Measurements from ENCODE around the gene PAFAH2. TPM values are rescaled to one million over a fixed set of nuclear protein-coding genes. Genes with fewer than 3 reads are reported as not detected.

Gene PAFAH2
- total and polyA plus RNA-seq, 2 of the 8 experiments (the other 6 are each of a cell fraction or from before 2014, with no cell fraction given), result 7.7 to 9.3 TPM

GRCh38 chr1:26032656-26033357, 34.9 kb upstream of the PAFAH2 start:
- Histone ChIP-seq H2BK120ac (replicated peaks; ENCODE audit: low read depth, low read length) (no peak overlapping the region), H3K4me2 (ENCODE audit: insufficient read depth in 1 of 2, low read depth in 2 of 2, low read length in 2 of 2) (no peak overlapping the region), H3K18ac (ENCODE audit: extremely low read depth, low read length) (no peak overlapping the region), H2BK15ac (ENCODE audit: low read length) (no peak overlapping the region), H3K27me3 (replicated peaks in 1 of 4; ENCODE audit: control insufficient read depth in 3 of 4, extremely low read depth in 1 of 4, insufficient read depth in 3 of 4, low read length in 3 of 4) (peaks cover 6 to 26% (median 20%) of the 10 kb centered on the region in 4 experiments; a peak in 6 of 7 replicates), H4K5ac (ENCODE audit: insufficient read length, low read depth, low read length) (no peak overlapping the region), H3K79me2 (ENCODE audit: control insufficient read depth in 1 of 2, insufficient read depth in 2 of 2, low read length in 2 of 2) (no peaks in the 10 kb centered on the region), H3K9me3 (ENCODE audit: insufficient read depth in 2 of 2, low read depth in 1 of 2, low read length in 1 of 2) (no peaks in the 10 kb centered on the region), H2BK5ac (ENCODE audit: low read depth, low read length) (no peak overlapping the region), H2AK5ac (ENCODE audit: low read depth, low read length) (no peak overlapping the region), H3K4me1 (replicated peaks in 1 of 4; ENCODE audit: control insufficient read depth in 3 of 4, insufficient read depth in 4 of 4, low read length in 3 of 4) (peaks cover 0 to 8% (median 7%) of the 10 kb centered on the region in 4 experiments; a peak in 5 of 7 replicates), H2AFZ (ENCODE audit: low read length) (no peak overlapping the region), H3K9ac (replicated peaks in 1 of 4; ENCODE audit: extremely low read depth in 1 of 4, low read depth in 3 of 4, low read length in 3 of 4) (no peak overlapping the region), H3K56ac (replicated peaks; ENCODE audit: insufficient read length, low read depth, low read length) (no peak overlapping the region), H3K14ac (ENCODE audit: insufficient read length) (no peak overlapping the region), H2BK12ac (ENCODE audit: low read depth, low read length) (no peak overlapping the region), H3K23ac (ENCODE audit: insufficient read length) (no peak overlapping the region), H3K4me3 (ENCODE audit: extremely low read depth in 1 of 4, insufficient read depth in 2 of 4, low read depth in 3 of 4, low read length in 4 of 4) (no peak overlapping the region), H2BK20ac (ENCODE audit: low read length) (no peak overlapping the region), H4K8ac (ENCODE audit: extremely low read depth, insufficient read depth, low read length) (no peak overlapping the region), H4K91ac (replicated peaks; ENCODE audit: insufficient read length, low read length) (no peak overlapping the region), H3K4ac (replicated peaks; ENCODE audit: insufficient read length, low read depth, low read length) (no peak overlapping the region), H4K20me1 (replicated peaks in 1 of 2; ENCODE audit: control insufficient read depth in 1 of 2, insufficient read depth in 2 of 2, low read length in 2 of 2) (peaks cover 0 to 1% of the 10 kb centered on the region in 2 experiments), H3K27ac (ENCODE audit: low read depth, low read length) (no peak overlapping the region), H3K36me3 (ENCODE audit: control insufficient read depth in 2 of 4, insufficient read depth in 4 of 4, low read length in 3 of 4) (no peaks in the 10 kb centered on the region), H3K23me2 (ENCODE audit: low read depth, low read length) (peaks cover 9% of the 10 kb centered on the region; the same call in 1 of the 2 replicates), H3K79me1 (ENCODE audit: low read depth, low read length) (no peaks in the 10 kb centered on the region)
- 85% methylated on average over 12 of the region's 12 CpGs; no CpG with 5 or more reads in 1 of the 2 experiments for WGBS, 2 experiments (ENCODE audit: extremely low coverage in 1 of 2, insufficient coverage in 1 of 2, insufficient read length in 1 of 2, insufficient replicate concordance in 2 of 2, low coverage in 1 of 2, low lambda C conversion rate in 2 of 2, missing lambda C conversion rate in 1 of 2)
- CTCF ChIA-PET (ENCODE audit: partially characterized antibody), result interaction anchor here (0.6 to 6.5 kb wide), 5 partner anchors 15 to 274 kb away, joined by 3 to 39 read pairs (median 4); no protein-coding TSS in a partner anchor
- POLR2A ChIA-PET (ENCODE audit: partially characterized antibody), result interaction anchor here (1.8 kb wide), 1 partner anchor 38 kb away, joined by 4 read pairs; no protein-coding TSS in a partner anchor
- TF ChIP-seq, protein P1, sequence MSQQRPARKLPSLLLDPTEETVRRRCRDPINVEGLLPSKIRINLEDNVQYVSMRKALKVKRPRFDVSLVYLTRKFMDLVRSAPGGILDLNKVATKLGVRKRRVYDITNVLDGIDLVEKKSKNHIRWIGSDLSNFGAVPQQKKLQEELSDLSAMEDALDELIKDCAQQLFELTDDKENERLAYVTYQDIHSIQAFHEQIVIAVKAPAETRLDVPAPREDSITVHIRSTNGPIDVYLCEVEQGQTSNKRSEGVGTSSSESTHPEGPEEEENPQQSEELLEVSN (IDR thresholded peaks at IDR 0.05), result peak; percentile 63; the same call in 1 of the 2 replicates
- peak; percentile 2 for TF ChIP-seq EZH2 (IDR thresholded peaks at IDR 0.05; ENCODE audit: low read depth, low read length, severe bottlenecking)
- TF ChIP-seq POLR2A (IDR thresholded peaks at IDR 0.05; ENCODE audit: control extremely low read depth in 1 of 2, low read depth in 2 of 2, low read length in 2 of 2), result no peak
- TF ChIP-seq, protein P2, sequence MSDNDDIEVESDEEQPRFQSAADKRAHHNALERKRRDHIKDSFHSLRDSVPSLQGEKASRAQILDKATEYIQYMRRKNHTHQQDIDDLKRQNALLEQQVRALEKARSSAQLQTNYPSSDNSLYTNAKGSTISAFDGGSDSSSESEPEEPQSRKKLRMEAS (IDR thresholded peaks at IDR 0.05), result peak; percentile 42
- no peak for FAIRE-seq
- DNase-seq (ENCODE audit: low read depth in 1 of 2, low spot score in 2 of 2), result no peak

All from H1 (cell line).